GM19239 (cell line): ENCODE data around the gene TNRC6C.
"Not testable (repeated sequence)": the region's sequence is repeated elsewhere in the genome, so short reads cannot be mapped to it uniquely, and the experiment has no call there.

ENCODE experiments used
- DNase-seq: peaks from one replicate; pipeline ENCODE4 v3.0.0; 2011; ENCODE audit warnings: low spot score; ENCODE audit not compliant: insufficient read length
- FAIRE-seq: peaks from 2 replicates; lab custom pipeline; 2011; peaks lifted over from hg19 to GRCh38; lab: Jason Lieb, UNC

The TNRC6C gene

DNA sequence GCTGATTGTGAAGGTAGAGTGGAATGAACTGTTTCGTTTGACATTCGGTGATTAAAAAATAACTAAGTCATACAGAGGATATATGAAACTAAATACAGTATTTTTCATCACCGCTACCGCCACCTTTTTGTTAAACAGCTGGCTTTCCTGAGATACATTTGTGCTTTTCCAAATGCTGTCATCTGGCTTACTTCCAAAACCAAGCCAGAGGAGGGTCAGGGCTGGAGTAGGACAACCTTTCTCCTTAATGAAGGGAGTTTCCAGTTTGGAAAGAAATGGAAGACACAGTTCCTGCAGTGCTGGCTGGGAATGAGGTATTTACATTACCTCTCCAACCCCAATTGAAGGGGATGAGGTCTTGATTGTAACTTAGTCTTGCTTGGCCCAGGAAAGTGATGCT, 3.2 kb downstream of the TNRC6C start:
- no peak for DNase-seq
- no peak for FAIRE-seq

DNA sequence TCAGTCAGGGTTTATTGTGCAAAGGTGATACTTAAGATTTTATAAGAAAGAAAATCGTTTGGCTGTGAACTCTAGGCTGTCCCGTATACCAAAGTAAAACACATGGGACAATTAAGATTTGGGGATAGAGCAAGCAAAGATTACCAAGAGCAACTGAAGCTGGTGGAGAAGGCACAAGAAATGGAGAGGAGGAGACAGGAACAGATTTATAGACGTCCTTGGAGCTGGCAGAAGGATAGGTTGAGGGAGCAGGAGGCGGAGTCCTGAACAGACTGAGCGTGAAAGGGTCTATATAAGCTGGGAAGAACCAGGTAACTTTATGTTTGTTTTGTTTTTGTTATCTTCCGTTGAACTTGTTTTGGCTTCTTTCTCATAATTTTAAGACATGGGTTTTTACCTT, 3.8 kb downstream of the TNRC6C start:
- FAIRE-seq (no peak), DNase-seq (no peak)

DNA sequence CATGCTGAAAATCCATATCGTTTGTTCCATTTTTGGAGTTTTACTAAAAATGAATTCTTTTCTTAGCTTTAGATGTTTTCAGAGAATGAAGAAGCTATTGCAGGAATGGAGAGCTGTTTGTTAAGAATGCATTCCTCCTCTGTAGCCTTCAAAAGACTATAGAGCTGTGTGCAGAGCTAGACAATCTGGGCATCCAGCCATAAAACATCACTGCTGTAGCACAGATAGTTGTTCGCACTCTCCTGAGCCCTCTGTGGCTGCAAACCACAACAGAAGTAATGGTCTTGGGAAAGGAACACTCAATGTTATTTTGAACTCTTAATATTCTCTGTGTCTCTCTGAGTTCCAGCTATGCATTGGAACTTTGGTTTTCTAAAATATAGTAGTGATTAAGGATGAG, 4.9 kb downstream of the TNRC6C start:
- no peak for FAIRE-seq
- no peak for DNase-seq

DNA sequence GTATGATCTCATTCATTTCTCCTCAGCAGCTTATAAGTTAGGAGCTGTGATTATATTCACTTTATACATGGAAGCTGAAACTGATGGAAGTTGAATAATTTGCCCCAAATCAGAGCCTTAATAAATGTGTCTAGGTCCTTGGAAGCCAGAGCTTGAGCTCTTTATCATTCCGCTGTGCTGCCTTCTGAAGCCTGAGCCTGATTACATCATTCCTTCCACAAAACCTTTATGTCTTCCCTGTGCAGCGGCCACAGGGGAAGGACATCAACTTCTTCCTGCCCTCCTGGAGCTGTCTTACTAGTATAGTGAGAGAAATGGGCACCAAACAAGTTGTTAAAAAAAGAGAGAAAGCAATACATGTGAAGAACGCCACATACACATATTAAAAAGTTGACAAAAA, 6.8 kb downstream of the TNRC6C start:
- FAIRE-seq: no peak
- no peak for DNase-seq

DNA sequence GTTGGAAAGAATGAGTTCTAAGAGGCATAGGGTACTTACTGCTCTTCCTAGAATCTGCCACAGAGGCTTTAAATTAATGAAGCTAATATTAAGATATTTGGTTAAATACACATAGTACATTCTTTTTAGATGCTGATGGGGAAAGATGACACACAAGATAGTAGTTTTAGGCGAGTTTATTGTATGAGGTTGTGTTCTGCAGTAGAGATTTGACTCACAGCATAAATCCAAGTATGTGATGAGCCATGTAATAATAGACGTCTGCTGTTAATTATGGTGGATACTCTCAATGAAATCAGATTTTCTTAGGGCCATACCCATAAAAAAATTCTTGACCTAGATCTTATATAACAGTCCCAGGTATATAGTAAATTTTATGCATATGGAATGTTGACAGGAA, 8.0 kb downstream of the TNRC6C start:
- DNase-seq (no peak), FAIRE-seq (no peak)

DNA sequence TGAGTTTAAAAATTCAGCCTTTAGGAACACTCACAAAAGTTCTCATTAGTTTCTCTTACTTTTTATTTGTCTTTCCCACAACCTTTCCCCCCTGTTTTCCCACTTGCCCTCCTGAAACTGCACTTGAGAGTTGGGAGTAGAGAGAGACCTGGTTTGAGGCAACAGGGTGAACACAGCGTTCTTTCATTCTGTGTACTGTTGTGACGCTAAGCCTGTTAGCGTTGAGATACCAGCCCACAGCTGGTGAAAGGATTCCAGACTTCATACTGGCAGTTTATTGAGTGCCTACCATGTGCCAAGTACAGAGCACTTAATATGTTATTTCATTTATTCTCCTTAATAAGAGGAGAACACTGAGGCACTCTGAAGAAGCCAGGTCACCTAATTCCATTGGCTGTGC, 10.3 kb downstream of the TNRC6C start:
- FAIRE-seq: no peak
- no peak for DNase-seq

DNA sequence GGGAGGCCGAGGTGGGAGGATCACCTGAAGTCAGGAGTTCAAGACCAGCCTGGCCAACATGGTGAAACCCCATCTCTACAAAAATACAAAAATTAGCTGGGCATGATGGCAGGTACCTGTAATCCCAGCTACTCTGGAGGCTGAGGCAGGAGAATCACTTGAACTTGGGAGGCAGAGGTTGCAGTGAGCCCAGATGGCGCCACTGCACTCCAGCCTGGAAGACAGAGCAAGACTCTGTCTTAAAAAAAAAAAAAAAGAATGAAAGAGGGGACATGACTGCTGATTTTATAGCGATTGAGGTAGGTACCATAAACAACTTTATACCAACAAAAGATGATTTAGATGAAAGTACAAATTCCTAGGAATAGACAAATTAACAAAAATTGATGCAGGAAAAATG, 13.8 kb downstream of the TNRC6C start:
- not testable (repeated sequence) for FAIRE-seq, DNase-seq

DNA sequence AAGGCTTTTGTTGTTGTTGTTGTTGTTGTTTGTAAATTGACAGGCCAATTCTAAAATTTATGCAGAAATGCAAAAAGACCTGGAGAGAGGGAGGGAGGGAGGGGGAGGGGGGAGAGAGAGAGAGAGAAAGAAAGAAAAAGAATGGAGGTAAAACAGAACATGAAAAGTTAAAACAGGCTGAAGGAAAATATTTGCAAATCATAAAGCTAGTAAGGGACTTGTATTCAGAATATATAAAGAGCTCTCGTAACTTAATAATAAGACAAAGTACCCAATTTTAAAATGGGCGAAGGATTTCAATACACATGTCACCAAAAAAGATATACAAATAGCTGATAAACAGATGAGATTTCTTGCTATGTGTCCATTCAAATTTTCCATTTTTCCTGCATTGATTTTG, 15.4 kb downstream of the TNRC6C start:
- no peak for FAIRE-seq
- no peak for DNase-seq

DNA sequence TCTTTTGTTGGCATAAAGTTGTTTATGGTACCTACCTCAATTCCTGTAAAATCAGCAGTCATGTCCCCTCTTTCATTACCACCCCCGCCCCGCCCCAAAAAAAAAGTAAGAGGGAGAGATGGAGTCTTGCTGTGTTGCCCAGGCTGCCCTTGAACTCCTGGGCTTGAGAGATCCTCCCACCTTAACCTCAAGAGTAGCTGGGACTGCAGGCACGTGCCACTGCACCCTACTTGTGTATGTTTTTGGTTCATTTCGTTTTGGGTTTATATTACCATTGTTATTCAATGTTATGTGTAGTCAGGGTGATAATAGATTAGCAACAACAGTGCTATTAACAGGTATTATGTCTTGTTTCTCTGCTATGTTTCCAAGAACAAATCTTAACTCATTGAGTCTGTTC, 15.9 kb downstream of the TNRC6C start:
- FAIRE-seq (no peak), DNase-seq (no peak)

DNA sequence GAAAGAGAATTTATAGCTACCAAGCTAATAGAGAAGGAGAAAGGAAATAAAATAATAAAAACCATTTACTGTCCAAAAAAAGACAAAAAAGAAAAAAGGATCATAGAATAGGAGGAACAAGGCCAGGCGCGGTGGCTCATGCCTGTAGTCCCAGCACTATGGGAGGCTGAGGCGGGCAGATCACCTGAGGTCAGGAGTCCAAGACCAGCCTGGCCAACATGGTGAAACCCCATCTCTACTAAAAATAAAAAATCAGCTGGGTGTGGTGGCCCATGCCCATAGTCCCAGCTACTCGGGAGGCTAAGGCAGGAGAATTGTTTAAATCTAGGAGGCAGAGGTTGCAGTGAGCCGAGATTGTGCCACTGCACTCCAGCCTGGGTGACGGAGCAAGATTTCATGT, 23.9 kb downstream of the TNRC6C start:
- not testable (repeated sequence) for DNase-seq, FAIRE-seq

DNA sequence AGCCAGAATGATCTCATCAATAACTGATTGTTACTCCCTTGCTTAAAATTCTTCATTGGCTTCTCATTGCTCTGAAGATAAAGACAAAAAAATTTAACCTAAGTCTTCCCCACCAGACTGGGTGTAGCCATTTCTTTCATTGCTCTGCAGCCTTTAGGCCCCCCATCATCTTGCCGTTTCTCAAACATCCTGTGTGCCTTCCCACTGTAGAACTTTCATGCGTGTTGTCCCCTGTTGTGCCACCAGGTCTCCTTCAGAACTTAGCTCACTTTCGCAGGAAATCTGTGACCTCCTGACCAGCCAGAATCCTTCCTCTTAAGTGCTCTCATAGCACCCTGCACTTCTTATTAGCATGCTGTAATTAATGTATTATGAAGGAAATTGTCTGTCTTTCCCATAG, 31.8 kb downstream of the TNRC6C start:
- FAIRE-seq: no peak
- DNase-seq: no peak

DNA sequence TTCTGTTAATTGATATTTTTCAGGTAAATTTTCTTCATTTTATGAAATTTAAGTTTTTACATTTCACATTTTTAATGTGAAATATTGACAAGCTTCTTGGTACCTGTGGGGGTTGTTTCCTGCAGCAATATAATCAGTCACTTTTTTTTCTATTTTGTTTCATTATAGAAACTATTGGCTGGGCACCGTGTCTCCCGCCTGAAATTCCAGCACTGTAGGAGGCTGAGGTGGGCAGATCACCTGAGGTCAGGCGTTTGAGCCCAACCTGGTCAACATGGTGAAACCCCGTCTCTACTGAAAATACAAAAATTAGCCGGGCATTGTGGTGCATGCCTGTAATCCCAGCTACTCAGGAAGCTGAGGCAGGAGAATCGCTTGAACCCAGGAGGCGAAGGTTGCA, 35.2 kb downstream of the TNRC6C start:
- DNase-seq, FAIRE-seq: not testable (repeated sequence)

DNA sequence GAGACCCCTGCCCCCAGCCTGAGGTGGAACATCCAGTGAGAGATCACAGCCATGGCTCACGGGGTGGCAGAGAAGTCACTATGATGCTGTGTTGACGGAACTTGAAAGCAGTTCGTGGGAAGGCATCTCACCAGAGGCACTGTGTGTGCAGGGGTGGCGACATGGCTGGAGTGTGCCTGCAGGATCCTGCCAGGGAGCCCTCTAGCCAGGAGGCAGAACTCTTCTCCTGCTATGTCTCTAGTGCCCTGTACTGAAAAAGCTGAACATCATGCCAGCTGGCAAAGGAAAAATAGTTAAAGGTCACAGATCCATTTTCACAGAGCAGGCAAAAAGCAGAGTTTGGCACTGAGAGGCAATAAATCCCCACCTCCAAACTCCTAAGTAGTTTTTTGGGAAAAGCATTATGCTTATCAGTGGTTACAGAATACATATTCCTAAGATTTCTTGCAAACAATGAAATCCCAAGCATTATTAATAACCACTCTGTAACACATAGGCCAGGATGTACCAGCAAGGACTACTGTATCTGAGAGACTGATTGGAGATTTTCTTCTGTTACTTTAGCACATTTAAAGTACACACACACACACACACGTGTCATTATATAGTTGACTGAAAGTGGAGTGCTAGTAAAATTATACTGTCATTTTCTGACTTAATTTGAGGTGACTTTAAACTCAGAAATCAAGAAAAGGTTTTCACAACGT, 36.8 kb downstream of the TNRC6C start:
- FAIRE-seq (no peak), DNase-seq (no peak)

DNA sequence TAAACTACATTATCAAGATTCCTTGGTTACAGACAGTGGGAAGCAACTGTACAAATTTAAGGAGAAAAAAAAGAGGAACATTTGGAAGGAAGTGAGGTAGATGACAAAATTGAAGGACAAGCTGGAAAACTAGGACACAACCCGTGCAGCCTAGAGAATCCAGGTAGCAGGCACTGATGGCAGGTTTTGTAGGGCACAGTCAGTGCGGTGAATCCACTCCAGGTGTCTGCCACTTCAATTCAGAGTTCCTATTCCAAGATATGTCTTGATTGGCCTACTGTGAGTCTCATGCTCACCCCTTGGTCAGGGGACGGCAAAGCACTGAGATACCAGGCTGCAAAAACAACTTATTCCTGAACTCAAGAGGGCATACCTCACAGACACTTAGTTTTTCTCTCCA, 37.8 kb downstream of the TNRC6C start:
- DNase-seq: no peak
- no peak for FAIRE-seq

DNA sequence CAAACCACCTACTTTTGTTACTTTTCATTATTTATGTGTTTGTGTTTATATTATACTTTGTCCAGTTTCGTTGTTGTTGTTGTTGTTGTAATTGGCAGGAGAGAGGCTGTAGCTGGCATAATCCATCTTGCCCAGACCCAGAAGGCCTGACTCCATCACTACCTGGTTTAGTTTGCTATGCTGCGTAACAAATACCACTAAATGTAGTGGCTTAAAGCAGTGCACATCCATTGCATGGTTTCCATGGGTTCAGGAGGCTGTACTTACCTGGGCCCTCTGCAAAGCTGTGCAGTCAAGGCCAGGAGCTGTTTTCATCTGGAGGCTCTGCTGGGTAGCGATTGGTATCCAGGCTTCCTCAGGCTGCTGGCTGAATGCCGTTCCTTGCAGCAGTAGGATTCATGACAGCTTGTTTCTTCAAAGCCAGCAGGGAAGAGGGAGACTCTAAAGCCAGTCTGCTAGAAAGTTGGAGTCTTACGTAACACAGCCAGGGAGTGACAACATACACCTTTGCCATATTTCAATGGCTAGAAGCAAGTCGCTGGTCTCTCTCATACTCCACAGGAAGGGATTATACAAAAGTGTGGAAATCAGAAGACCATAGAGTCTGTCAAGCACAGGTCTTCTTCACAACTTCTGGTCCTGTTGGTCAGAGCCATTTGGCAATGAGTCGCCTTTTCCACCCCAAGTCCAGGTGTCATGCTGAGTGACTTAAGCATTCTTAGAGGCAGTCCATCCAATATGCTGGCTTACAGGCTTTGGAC, 41.1 kb downstream of the TNRC6C start:
- DNase-seq (no peak), FAIRE-seq (no peak)

DNA sequence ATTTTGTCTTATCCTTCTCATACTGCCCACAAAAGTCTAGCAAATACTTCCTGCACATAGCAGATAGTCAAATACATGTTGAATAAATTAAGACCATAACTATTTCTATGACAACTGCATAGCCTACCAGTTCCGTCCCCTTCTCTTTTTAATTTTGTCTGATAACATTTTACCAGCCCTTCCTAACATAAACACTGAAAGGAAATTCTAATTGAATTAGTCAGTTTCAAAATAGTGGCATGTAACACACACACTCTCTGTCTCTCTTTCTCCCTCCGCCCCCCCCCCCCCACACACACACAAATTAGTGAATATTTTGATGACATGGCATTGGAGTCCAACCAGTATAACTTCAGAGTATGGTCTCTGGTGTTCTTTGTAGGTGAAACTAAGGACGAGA, 41.8 kb downstream of the TNRC6C start:
- FAIRE-seq (no peak), DNase-seq (no peak)

DNA sequence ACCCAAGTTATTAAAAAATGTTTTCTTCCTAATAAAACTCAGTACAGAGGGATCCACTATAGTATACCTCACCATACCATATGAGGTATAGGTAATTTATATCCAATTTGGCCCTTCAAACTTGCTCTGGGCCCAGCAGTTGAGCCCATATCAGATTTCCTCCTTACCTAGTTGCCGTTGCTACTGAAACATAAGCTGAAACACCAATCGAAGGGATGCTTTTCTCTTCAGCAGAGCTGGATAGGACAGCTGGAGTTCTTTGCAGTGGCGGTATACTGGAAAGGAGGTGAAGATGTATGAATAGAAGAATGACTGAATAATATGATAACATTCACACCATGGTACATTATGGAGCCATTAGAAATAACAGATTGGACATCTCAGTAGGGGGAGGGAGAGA, 42.7 kb downstream of the TNRC6C start:
- FAIRE-seq (no peak), DNase-seq (no peak)

DNA sequence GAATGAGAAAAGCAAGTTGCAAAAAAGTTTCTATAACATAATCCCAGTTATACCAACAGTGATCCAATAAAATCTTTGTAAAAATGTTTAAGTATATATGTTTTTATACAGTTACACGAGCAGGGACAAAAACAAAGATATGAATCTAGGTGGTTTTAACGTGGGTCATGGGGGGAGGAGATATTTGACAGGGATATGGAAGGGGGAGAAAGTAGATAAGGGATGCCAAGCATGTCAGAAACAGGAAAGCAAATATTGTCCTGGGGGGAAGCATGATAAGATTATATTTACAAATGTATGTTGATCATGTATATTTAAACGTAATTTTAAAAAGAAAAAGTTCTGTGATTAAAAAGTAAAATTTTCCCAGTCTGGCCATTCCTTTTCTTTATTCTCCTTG, 43.1 kb downstream of the TNRC6C start:
- no peak for DNase-seq
- FAIRE-seq: no peak

DNA sequence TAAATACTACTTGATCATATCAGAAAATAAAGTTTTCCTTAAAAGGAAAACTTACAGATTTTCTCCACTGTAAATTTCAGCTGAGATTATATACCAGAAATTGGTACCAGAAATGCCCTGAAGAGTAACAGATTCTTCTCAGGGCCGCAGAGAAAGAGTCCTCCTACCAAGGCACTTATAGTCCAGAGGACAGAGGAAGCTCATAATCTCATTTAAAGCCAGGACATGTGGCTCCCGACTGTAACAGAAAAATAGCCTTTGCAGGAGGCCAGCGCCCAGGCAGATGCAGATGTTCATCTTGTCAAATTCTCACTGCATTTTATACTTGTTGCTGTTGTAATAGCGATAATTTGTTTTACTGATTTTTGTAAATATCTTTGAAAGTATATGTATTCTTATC, 43.7 kb downstream of the TNRC6C start:
- DNase-seq (no peak), FAIRE-seq (no peak)

DNA sequence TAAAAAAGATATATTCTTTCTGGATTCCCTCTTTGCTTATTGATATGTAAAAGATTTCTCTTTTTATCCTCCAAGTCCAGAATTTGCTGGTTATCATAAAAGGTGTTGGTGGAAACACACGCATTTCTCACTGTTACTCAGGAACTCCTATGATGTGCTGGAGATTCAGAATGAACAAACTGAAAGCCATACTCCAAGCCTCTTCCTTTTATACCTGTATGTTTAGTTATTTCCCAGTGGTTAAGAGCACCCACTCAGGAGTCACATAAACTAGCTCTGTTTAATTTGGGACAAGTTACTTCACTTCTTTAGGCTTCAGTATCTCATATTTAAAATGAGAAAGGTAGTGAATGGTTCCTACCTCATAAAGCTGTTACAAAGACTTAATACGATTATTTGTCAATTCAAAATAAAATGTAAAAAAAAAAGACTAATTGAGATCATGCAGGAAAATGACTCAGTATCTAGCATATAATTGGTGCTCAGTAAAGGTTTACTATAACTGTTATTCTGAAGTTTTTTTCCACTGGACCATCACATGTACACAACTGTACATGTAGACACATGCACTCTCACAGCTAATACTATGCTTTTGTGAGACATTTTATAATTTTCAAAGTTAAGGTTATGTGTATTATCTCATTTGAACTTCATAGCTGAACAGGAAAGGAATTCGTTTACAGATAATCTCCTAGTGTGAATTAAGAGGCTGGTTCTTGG, 47.1 kb downstream of the TNRC6C start:
- no peak for FAIRE-seq
- no peak for DNase-seq

DNA sequence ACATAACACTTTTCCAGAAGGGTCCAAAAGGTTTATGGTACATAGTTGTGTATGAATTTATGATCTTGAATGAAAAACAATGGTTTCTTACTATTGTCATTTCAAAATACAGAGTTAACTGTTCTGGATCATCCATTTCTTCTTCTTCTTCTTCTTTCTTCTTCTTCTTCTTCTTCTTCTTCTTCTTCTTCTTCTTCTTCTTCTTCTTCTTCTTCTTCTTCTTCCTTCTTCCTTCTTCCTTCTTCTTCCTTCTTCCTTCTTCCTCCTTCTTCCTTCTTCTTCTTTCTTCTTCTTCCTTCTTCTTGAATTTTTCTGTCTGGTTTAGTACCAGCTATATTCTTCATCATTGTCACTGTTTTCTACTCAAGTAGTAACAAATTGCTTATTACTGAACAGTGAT, 47.8 kb downstream of the TNRC6C start:
- FAIRE-seq (no peak), DNase-seq (no peak)
